Muscle layer of colon (tissue), 2 donors: ENCODE data around the gene STIM1.
"Not testable (repeated sequence)": the region's sequence is repeated elsewhere in the genome, so short reads cannot be mapped to it uniquely, and the experiment has no call there.

Experiments
- H3K27ac ChIP-seq: one replicate; pipeline ENCODE4 v1.7.0; 2013; ENCODE audit warnings: low read depth, mild to moderate bottlenecking, low read length, moderate library complexity
- H3K27me3 ChIP-seq, 2 donors: one replicate each; pipeline ENCODE4 v1.7.0; 2013; ENCODE audit warnings: low read length in 2 of 2, mild to moderate bottlenecking in 2 of 2; ENCODE audit not compliant: insufficient read depth in 2 of 2, control insufficient read depth in 1 of 2
- H3K36me3 ChIP-seq: one replicate; pipeline ENCODE4 v1.7.0; 2013; ENCODE audit warnings: mild to moderate bottlenecking, low read length; ENCODE audit not compliant: insufficient read depth
- H3K4me1 ChIP-seq: one replicate; pipeline ENCODE4 v1.7.0; 2013; ENCODE audit warnings: mild to moderate bottlenecking, low read length; ENCODE audit not compliant: insufficient read depth
- H3K4me3 ChIP-seq, 2 donors: one replicate each; pipeline ENCODE4 v1.7.0; 2013; ENCODE audit warnings: low read length in 2 of 2, low read depth in 1 of 2, mild to moderate bottlenecking in 1 of 2, moderate library complexity in 1 of 2
- H3K9ac ChIP-seq: one replicate; pipeline ENCODE4 v1.7.0; 2013; ENCODE audit warnings: low read length
- H3K9me3 ChIP-seq: one replicate; pipeline ENCODE4 v1.7.0; 2013; ENCODE audit warnings: mild to moderate bottlenecking, low read length
- donor health status: abdominal sarcoma.
- donor health status: Adenocarcinoma of cecum.

Gene STIM1

GRCh38 chr11:3859373-3859881, 4.0 kb downstream of the STIM1 start:
- no peak overlapping the region for H3K9ac ChIP-seq
- no peaks in the 10 kb centered on the region for H3K27me3 ChIP-seq
- H3K36me3 ChIP-seq: no peaks in the 10 kb centered on the region
- H3K27ac ChIP-seq: peak overlapping the region; percentile 62
- H3K4me3 ChIP-seq: peak overlapping the region in 1 of 2 donors; percentile 32
- peaks cover 55% of the 10 kb centered on the region for H3K4me1 ChIP-seq
- no peaks in the 10 kb centered on the region for H3K9me3 ChIP-seq

- no peak overlapping the region for H3K27ac ChIP-seq
- H3K4me1 ChIP-seq: peaks cover 61% of the 10 kb centered on the region
These were observed 4.9 kb downstream of the STIM1 start for GRCh38 chr11:3860375-3860774.

GRCh38 chr11:3860898-3861393, 5.5 kb downstream of the STIM1 start:
- H3K4me3 ChIP-seq, H3K9ac ChIP-seq, H3K27ac ChIP-seq, H3K27me3 ChIP-seq, H3K36me3 ChIP-seq, H3K9me3 ChIP-seq: not testable (repeated sequence)
- H3K4me1 ChIP-seq: peaks cover 67% of the 10 kb centered on the region

More at GRCh38 chr11:3860375-3860774, 4.9 kb downstream of the STIM1 start:
- H3K36me3 ChIP-seq: no peaks in the 10 kb centered on the region
- no peaks in the 10 kb centered on the region for H3K27me3 ChIP-seq
- no peak overlapping the region for H3K4me3 ChIP-seq
- no peak overlapping the region for H3K9ac ChIP-seq
- no peaks in the 10 kb centered on the region for H3K9me3 ChIP-seq

- no peaks in the 10 kb centered on the region for H3K27me3 ChIP-seq
- peaks cover 71% of the 10 kb centered on the region for H3K4me1 ChIP-seq
- no peak overlapping the region for H3K4me3 ChIP-seq
- no peak overlapping the region for H3K27ac ChIP-seq
- no peak overlapping the region for H3K9ac ChIP-seq
- H3K36me3 ChIP-seq: no peaks in the 10 kb centered on the region
- no peaks in the 10 kb centered on the region for H3K9me3 ChIP-seq
These were observed 6.2 kb downstream of the STIM1 start for GRCh38 chr11:3861683-3862082.

GRCh38 chr11:3865388-3866193, 10.1 kb downstream of the STIM1 start:
- peaks cover 47% of the 10 kb centered on the region for H3K4me1 ChIP-seq
- H3K36me3 ChIP-seq: no peaks in the 10 kb centered on the region
- no peak overlapping the region for H3K9ac ChIP-seq
- no peak overlapping the region for H3K4me3 ChIP-seq
- H3K9me3 ChIP-seq: no peaks in the 10 kb centered on the region
- peak overlapping the region; percentile 14 for H3K27ac ChIP-seq
- no peaks in the 10 kb centered on the region for H3K27me3 ChIP-seq

- Histone ChIP-seq H3K27me3 (no peaks in the 10 kb centered on the region), H3K9me3 (no peaks in the 10 kb centered on the region), H3K36me3 (no peaks in the 10 kb centered on the region), H3K4me3 (no peak overlapping the region), H3K27ac (peak overlapping the region; percentile 14), H3K4me1 (peaks cover 44% of the 10 kb centered on the region), H3K9ac (no peak overlapping the region)
These were observed 10.7 kb downstream of the STIM1 start for GRCh38 chr11:3866206-3866605.

- Histone ChIP-seq H3K9ac (no peak overlapping the region), H3K36me3 (no peaks in the 10 kb centered on the region), H3K27ac (peak overlapping the region; percentile 54), H3K9me3 (no peaks in the 10 kb centered on the region), H3K27me3 (no peaks in the 10 kb centered on the region), H3K4me1 (peaks cover 40% of the 10 kb centered on the region), H3K4me3 (no peak overlapping the region)
These were observed 11.4 kb downstream of the STIM1 start for GRCh38 chr11:3866836-3867208.

- no peak overlapping the region for H3K4me3 ChIP-seq
These were observed 12.0 kb downstream of the STIM1 start for GRCh38 chr11:3867209-3868091.

GRCh38 chr11:3873712-3874349, 18.4 kb downstream of the STIM1 start:
- no peaks in the 10 kb centered on the region for H3K27me3 ChIP-seq
- no peaks in the 10 kb centered on the region for H3K36me3 ChIP-seq
- peaks cover 25% of the 10 kb centered on the region for H3K4me1 ChIP-seq
- H3K9me3 ChIP-seq: no peaks in the 10 kb centered on the region
- no peak overlapping the region for H3K9ac ChIP-seq
- no peak overlapping the region for H3K4me3 ChIP-seq
- no peak overlapping the region for H3K27ac ChIP-seq

More at GRCh38 chr11:3867209-3868091, 12.0 kb downstream of the STIM1 start:
- H3K27me3 ChIP-seq: no peaks in the 10 kb centered on the region
- no peaks in the 10 kb centered on the region for H3K36me3 ChIP-seq
- no peaks in the 10 kb centered on the region for H3K9me3 ChIP-seq
- H3K4me1 ChIP-seq: peaks cover 40% of the 10 kb centered on the region
- peak overlapping the region; percentile 54 for H3K27ac ChIP-seq
- H3K9ac ChIP-seq: no peak overlapping the region

GRCh38 chr11:3876613-3877012, 21.1 kb downstream of the STIM1 start:
- Histone ChIP-seq H3K27me3 (no peaks in the 10 kb centered on the region), H3K9ac (no peak overlapping the region), H3K36me3 (no peaks in the 10 kb centered on the region), H3K4me3 (no peak overlapping the region), H3K4me1 (peaks cover 40% of the 10 kb centered on the region), H3K27ac (no peak overlapping the region), H3K9me3 (no peaks in the 10 kb centered on the region)
